Heart right ventricle (tissue), 16 donors: ENCODE measurements around the gene TLE7. TPM values are rescaled to one million over a fixed set of nuclear protein-coding genes. Genes with fewer than 3 reads are reported as not detected.

Experiments used
- ATAC-seq, 8 donors: fragments of 200-7000 bp; cut with Tn5 transposase; one replicate each; pipeline ENCODE4 v1.9.1; 2020; ENCODE audit warnings: mild to moderate bottlenecking in 8 of 8, moderate library complexity in 8 of 8, moderate number of reproducible peaks in 1 of 8
- DNase-seq, 2 donors: peaks; one replicate each; pipeline ENCODE4 v3.0.0-alpha.2; 2020
- H3K27ac ChIP-seq, 10 donors: fragments of 200-600 bp; sonication (generic) in 2 of 10; one replicate each; pipeline versions ENCODE4 v1.5.0 to v1.8.0; 2020 to 2022; ENCODE audit warnings: mild to moderate bottlenecking in 3 of 10
- H3K27me3 ChIP-seq, 7 donors: fragments of 200-600 bp; one replicate each; pipeline ENCODE4 v1.8.0; 2021 to 2022; ENCODE audit warnings: mild to moderate bottlenecking in 2 of 7
- H3K36me3 ChIP-seq, 9 donors: fragments of 200-600 bp; sonication (generic) in 1 of 9; one replicate each; pipeline versions ENCODE4 v1.5.0 to v1.8.0; 2020 to 2022; ENCODE audit warnings: mild to moderate bottlenecking in 2 of 9
- H3K4me1 ChIP-seq, 9 donors: fragments of 200-600 bp; sonication (generic) in 1 of 9; one replicate each; pipeline versions ENCODE4 v1.5.0 to v1.8.0; 2020 to 2022; ENCODE audit warnings: mild to moderate bottlenecking in 4 of 9
- H3K4me3 ChIP-seq, 10 donors: fragments of 200-600 bp; sonication (generic) in 2 of 10; one replicate each; pipeline versions ENCODE4 v1.5.0 to v1.8.0; 2020 to 2022; ENCODE audit warnings: mild to moderate bottlenecking in 7 of 10, moderate library complexity in 2 of 10
- H3K9me3 ChIP-seq, 11 donors: fragments of 200-600 bp in 10 of 11; sonication (generic) in 2 of 11; one replicate each; pipeline versions ENCODE4 v1.5.0 to v1.8.0; 2013 to 2022; ENCODE audit warnings: mild to moderate bottlenecking in 2 of 11, control low read depth in 1 of 11, moderate library complexity in 1 of 11
- CTCF ChIP-seq, 9 donors: fragments of 200-600 bp; sonication (generic) in 2 of 9; IDR thresholded peaks; one replicate each; pipeline versions ENCODE4 v1.5.0 to v1.8.0; 2021 to 2022; ENCODE audit warnings: antibody characterized with exemption in 9 of 9, mild to moderate bottlenecking in 5 of 9, moderate library complexity in 1 of 9
- WGBS, 2 donors: extraction: QIAGEN DNeasy Blood & Tissue Kit; methylation state at CpG; one replicate each; pipeline ENCODE4 v1.1.7; 2013; ENCODE audit warnings: inconsistent platforms in 1 of 2; 5-methylcytosine and 5-hydroxymethylcytosine counted together
- intact Hi-C, 10 donors: fragments of 100-400 bp; cut with DNase I; formaldehyde crosslinking; loops; one replicate each; pipeline versions ENCODE4 v1.11.1 to v1.14.2; 2022
- polyA plus RNA-seq, 2 donors: library from polyadenylated mRNA; stranded (reverse); fragments of 200-250 nt; gene quantifications; one replicate each; pipeline ENCODE4 v1.2.3, GENCODE V29; 2013
- total RNA-seq, 10 donors: library from RNA; stranded (reverse); fragmentation: NEBNext Ultra II Directional in 3 of 10; extraction: Animal tissue kit (Norgen Biotek cat#: 25700) in 3 of 10; gene quantifications; one replicate each; pipeline versions ENCODE4 v1.2.1 to v1.2.4, GENCODE V29; 2021 to 2023
- donor health status: Arrhythmogenic right ventricular cardiomyopathy.
- donor health status: ischemic (EF 13 %, LVEDD 7.1; RV severe dilation, severe dysfunction).
- donor health status: healthy with polysubstance abuse.
- donor health status: DM: no; HTN: yes; CAD: no.
- donor health status: DM: no; HTN: no; CAD: no.
- donor health status: ischemic (EF 25% LVEDD 6.9; RV normal size, moderate dysfunction).
- donor health status: ischemic (EF 25% LVEDD 5.7; RV mildly dilated, moderate dysfunction).
- donor health status: healthy.
- donor health status: DM: yes; HTN: yes; CAD: no.
- donor health status: Ischemic cardiomyopathy.
- donor health status: ischemic (EF 35%, LVEDD 5.7; RV mildly dilated, moderate dysfunction).
- donor health status: nonischemic (EF 11% LVEDD 7.7; RV severe dilation, severe dysfunction).
- donor health status: DM: yes; HTN: yes; CAD: no.
- donor health status: PGD.
- donor health status: ischemic (EF 29% LVEDD 5.4; RV normal size, mild dysfunction).
- donor health status: nonischemic (EF 23%, LVEDD 6.1; RV moderate dilation, normal function).

Gene TLE7
- total and polyA plus RNA-seq, 12 donors: not detected

- Histone ChIP-seq H3K4me1 (no peaks in the 10 kb centered on the region), H3K27ac (no peak overlapping the region), H3K9me3 (peaks cover 0 to 19% (median 0%) of the 10 kb centered on the region in 11 donors), H3K4me3 (no peak overlapping the region), H3K27me3 (peaks cover 0 to 79% (median 45%) of the 10 kb centered on the region in 7 donors), H3K36me3 (no peaks in the 10 kb centered on the region)
- no peak for TF ChIP-seq CTCF (IDR thresholded peaks at IDR 0.05)
- ATAC-seq (no peak), DNase-seq (no peak)
- WGBS, 2 donors: 69 to 71% methylated on average over 4 of the region's 4 CpGs
- intact Hi-C loops: loop anchor here in 1 of 10 donors (10.0 kb wide), 1 partner anchor 60 kb away; no protein-coding TSS in a partner anchor
Observed at GRCh38 chr16:71404364-71404763, 37.5 kb downstream of the TLE7 start.

GRCh38 chr16:71402674-71403073 lies 39.2 kb downstream of the TLE7 start:
- no peak for TF ChIP-seq CTCF (IDR thresholded peaks at IDR 0.05)
- Histone ChIP-seq H3K9me3 (peaks cover 0 to 19% (median 0%) of the 10 kb centered on the region in 11 donors), H3K27me3 (peaks cover 0 to 67% (median 44%) of the 10 kb centered on the region in 7 donors), H3K36me3 (no peaks in the 10 kb centered on the region), H3K4me3 (no peak overlapping the region), H3K27ac (no peak overlapping the region), H3K4me1 (no peaks in the 10 kb centered on the region)
- no peak for ATAC-seq
- 52 to 58% methylated on average over 11 of the region's 11 CpGs for WGBS, 2 donors
- intact Hi-C loops: loop anchor here in 1 of 10 donors (10.0 kb wide), 1 partner anchor 58 kb away; no protein-coding TSS in a partner anchor
- DNase-seq: no peak

- no peak overlapping the region for H3K4me3 ChIP-seq
- no peaks in the 10 kb centered on the region for H3K4me1 ChIP-seq
- DNase-seq: no peak
- WGBS, 2 donors: 58 to 60% methylated on average over 6 of the region's 6 CpGs
- H3K27ac ChIP-seq: no peak overlapping the region
- H3K9me3 ChIP-seq: peaks cover 0 to 19% (median 0%) of the 10 kb centered on the region in 11 donors
- no peak for ATAC-seq
- H3K36me3 ChIP-seq: no peaks in the 10 kb centered on the region
- H3K27me3 ChIP-seq: peaks cover 0 to 68% (median 37%) of the 10 kb centered on the region in 7 donors
- intact Hi-C loops: loop anchor here in 1 of 10 donors (10.0 kb wide), 1 partner anchor 57 kb away; no protein-coding TSS in a partner anchor
- TF ChIP-seq CTCF (IDR thresholded peaks at IDR 0.05): no peak
Observed at GRCh38 chr16:71402007-71402406, 39.8 kb downstream of the TLE7 start.

- 80 to 86% methylated on average over 11 of the region's 11 CpGs for WGBS, 2 donors
- no peaks in the 10 kb centered on the region for H3K36me3 ChIP-seq
- peaks cover 0 to 56% (median 27%) of the 10 kb centered on the region in 7 donors for H3K27me3 ChIP-seq
- H3K27ac ChIP-seq: no peak overlapping the region
- H3K9me3 ChIP-seq: peaks cover 0 to 18% (median 0%) of the 10 kb centered on the region in 11 donors
- H3K4me1 ChIP-seq: no peaks in the 10 kb centered on the region
- TF ChIP-seq CTCF (IDR thresholded peaks at IDR 0.05): no peak
- intact Hi-C loops: loop anchor here in 1 of 10 donors (10.0 kb wide), 1 partner anchor 55 kb away; no protein-coding TSS in a partner anchor
- no peak overlapping the region for H3K4me3 ChIP-seq
- no peak for DNase-seq
- no peak for ATAC-seq
Observed at GRCh38 chr16:71399801-71400563, 41.9 kb downstream of the TLE7 start.
